ENCODE measurements around the gene SRPK2.

The SRPK2 gene

DNA sequence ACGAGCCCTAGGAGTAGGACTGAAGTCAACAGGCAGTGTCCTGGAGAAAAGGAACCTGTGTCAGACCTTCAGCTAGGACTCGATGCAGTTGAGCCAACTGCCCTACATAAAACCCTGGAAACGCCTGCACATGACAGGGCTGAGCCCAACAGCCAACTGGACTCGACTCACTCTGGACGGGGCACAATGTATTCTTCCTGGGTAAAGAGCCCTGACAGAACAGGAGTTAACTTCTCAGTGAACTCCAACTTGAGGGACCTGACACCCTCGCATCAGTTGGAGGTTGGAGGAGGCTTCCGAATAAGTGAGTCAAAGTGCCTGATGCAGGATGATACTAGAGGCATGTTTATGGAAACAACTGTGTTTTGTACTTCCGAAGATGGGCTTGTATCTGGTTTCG is 281.3 kb downstream of the SRPK2 start:
- H3K4me3 Mint-ChIP-seq, result no peak overlapping the region

DNA sequence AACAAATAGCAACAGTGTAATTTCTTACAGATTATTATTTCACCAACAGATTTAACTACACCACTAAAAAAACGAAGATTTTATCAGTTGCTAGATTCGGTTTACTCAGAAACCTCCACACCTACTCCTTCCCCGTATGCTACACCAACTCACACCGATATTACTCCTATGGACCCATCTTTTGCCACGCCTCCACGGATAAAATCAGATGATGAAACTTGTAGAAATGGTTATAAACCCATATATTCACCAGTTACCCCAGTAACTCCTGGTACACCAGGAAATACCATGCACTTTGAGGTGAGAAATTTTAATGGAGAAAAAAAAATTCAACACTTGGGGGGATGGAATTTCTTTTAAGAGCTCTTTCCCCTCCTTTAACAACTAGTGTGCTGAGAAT is 282.2 kb downstream of the SRPK2 start:
- no peaks in the 10 kb centered on the region for H3K27me3 Mint-ChIP-seq (ENCODE audit: low read depth, poor library complexity)
- H3K36me3 Mint-ChIP-seq (ENCODE audit: low read depth), result peaks cover 71% of the 10 kb centered on the region
- H3K4me3 Mint-ChIP-seq, result no peak overlapping the region
- H3K9me3 Mint-ChIP-seq, result no peaks in the 10 kb centered on the region
- no peak overlapping the region for H3K27ac Mint-ChIP-seq
- DNase-seq, result no peak
- H3K4me1 Mint-ChIP-seq, result no peaks in the 10 kb centered on the region
- TF ChIP-seq, protein P1, sequence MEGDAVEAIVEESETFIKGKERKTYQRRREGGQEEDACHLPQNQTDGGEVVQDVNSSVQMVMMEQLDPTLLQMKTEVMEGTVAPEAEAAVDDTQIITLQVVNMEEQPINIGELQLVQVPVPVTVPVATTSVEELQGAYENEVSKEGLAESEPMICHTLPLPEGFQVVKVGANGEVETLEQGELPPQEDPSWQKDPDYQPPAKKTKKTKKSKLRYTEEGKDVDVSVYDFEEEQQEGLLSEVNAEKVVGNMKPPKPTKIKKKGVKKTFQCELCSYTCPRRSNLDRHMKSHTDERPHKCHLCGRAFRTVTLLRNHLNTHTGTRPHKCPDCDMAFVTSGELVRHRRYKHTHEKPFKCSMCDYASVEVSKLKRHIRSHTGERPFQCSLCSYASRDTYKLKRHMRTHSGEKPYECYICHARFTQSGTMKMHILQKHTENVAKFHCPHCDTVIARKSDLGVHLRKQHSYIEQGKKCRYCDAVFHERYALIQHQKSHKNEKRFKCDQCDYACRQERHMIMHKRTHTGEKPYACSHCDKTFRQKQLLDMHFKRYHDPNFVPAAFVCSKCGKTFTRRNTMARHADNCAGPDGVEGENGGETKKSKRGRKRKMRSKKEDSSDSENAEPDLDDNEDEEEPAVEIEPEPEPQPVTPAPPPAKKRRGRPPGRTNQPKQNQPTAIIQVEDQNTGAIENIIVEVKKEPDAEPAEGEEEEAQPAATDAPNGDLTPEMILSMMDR (IDR thresholded peaks at IDR 0.05), result no peak

More for the DNA sequence above, 281.3 kb downstream of the SRPK2 start:
- H3K9me3 Mint-ChIP-seq, result no peaks in the 10 kb centered on the region
- TF ChIP-seq, protein P1 (IDR thresholded peaks at IDR 0.05), result no peak
- H3K27ac Mint-ChIP-seq, result peak overlapping the region; percentile 57
- H3K4me1 Mint-ChIP-seq, result peaks cover 8% of the 10 kb centered on the region
- no peak for DNase-seq
- peaks cover 79% of the 10 kb centered on the region for H3K36me3 Mint-ChIP-seq (ENCODE audit: low read depth)
- H3K27me3 Mint-ChIP-seq (ENCODE audit: low read depth, poor library complexity), result no peaks in the 10 kb centered on the region

DNA sequence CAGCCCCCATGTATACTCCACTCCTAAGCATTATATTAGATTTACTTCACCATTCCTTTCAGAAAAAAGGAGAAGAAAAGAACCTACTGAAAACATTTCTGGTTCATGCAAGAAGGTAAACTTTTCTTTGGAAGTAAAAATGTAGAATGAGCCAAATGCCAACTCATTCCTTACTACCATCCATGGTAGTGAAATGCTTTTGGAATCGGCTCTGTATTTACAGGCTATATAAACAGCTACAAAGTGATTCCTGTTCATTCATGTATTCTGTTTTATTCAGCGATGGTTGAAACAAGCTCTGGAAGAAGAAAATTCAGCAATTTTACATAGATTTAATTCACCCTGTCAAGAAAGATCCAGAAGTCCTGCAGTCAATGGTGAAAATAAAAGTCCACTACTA is 283.1 kb downstream of the SRPK2 start:
- Mint-ChIP-seq H3K27ac (peak overlapping the region; percentile 42), H3K36me3 (ENCODE audit: low read depth) (peaks cover 79% of the 10 kb centered on the region), H3K4me1 (no peaks in the 10 kb centered on the region), H3K9me3 (no peaks in the 10 kb centered on the region), H3K27me3 (ENCODE audit: low read depth, poor library complexity) (no peaks in the 10 kb centered on the region), H3K4me3 (no peak overlapping the region)
- no peak for DNase-seq
- TF ChIP-seq, protein P1 (IDR thresholded peaks at IDR 0.05), result no peak

DNA sequence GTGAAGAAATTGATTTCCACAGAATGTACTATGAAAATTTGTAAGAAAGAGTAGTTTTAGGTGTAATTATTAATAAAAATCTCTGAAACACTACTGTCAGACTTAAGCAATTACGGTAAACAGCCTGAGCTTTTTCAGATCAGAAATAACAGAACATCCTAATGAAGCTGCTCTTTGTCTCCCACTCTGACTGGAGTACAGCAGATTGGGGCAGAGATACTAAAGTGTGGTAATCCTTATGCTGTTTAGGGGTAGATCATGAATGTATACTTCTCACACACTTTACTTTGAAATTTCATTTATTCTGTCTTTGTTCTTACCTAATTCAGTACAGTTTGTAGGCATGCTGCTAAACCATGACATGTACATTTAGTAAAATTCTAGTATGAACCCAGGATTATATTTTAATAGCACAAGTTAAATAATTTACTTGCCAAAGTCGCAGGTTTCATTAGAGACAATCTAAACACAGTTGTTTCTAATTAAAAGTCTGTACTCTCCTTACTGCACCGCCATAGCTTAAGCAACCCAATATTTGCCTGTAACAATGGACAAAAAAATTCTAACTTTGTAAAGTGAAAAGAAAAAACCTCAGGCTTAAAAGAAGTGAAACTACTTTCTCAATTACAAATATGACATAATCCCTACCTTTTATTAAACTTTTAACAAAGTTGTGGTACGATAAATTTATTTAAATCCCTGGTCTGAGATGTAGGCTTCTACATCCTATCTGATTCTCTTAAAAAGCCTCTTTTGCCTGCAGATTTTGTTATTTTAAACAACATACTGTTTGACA is 286.0 kb downstream of the SRPK2 start:
- peaks cover 62% of the 10 kb centered on the region for H3K36me3 Mint-ChIP-seq (ENCODE audit: low read depth)
- H3K27me3 Mint-ChIP-seq (ENCODE audit: low read depth, poor library complexity), result no peaks in the 10 kb centered on the region
- H3K4me1 Mint-ChIP-seq, result peaks cover 2% of the 10 kb centered on the region
- DNase-seq, result no peak
- H3K27ac Mint-ChIP-seq, result no peak overlapping the region
- no peak overlapping the region for H3K4me3 Mint-ChIP-seq
- TF ChIP-seq, protein P1 (IDR thresholded peaks at IDR 0.05), result no peak
- H3K9me3 Mint-ChIP-seq, result no peaks in the 10 kb centered on the region

DNA sequence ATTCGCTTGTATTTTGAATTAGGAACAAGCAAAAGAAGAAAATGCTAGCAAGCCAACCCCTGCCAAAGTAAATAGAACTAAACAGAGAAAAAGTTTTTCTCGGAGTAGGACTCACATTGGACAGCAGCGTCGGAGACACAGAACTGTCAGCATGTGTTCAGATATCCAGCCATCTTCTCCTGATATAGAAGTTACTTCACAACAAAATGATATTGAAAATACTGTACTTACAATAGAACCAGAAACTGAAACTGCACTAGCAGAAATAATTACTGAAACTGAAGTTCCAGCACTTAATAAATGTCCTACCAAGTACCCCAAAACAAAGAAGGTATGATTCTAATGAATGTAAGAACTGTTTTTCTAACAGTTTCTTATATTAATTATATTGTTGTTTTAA is 286.9 kb downstream of the SRPK2 start:
- peaks cover 5% of the 10 kb centered on the region for H3K4me1 Mint-ChIP-seq
- no peak overlapping the region for H3K4me3 Mint-ChIP-seq
- no peak overlapping the region for H3K27ac Mint-ChIP-seq

More for the DNA sequence above, 286.9 kb downstream of the SRPK2 start:
- Mint-ChIP-seq H3K36me3 (ENCODE audit: low read depth) (peaks cover 59% of the 10 kb centered on the region), H3K9me3 (no peaks in the 10 kb centered on the region), H3K27me3 (ENCODE audit: low read depth, poor library complexity) (no peaks in the 10 kb centered on the region)
- DNase-seq, result no peak
- TF ChIP-seq, protein P1 (IDR thresholded peaks at IDR 0.05), result no peak
